AML-193 (cell line): ENCODE measurements around the gene ZNF333.
"Not testable (repeated sequence)": the region's sequence is repeated elsewhere in the genome, so short reads cannot be mapped to it uniquely, and the experiment has no call there.

Experiments
- DNase-seq, 2 experiments: peaks; one replicate each; lab custom pipeline; 2025; lab: John Stamatoyannopoulos, UW

ZNF333 gene

DNA sequence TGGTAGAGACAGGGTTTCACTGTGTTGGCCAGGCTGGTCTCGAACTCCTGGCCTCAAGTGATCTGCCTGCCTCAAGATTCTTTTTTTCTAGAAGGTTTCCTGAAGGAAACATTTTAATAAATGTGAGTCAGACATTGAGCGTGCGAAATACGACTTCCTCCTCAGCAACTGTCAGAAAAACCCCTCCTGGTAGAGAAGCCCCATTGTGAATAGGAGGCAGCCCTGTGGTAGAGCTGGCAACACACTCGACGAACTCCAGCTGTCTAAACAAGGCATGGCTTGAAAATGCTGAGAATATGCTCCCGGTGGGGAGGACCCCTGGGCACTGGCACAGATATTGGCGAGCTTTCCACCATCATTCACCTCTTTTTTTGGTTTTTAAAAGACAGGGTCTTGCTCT lies 9.8 kb downstream of the ZNF333 start:
- no peak for DNase-seq

DNA sequence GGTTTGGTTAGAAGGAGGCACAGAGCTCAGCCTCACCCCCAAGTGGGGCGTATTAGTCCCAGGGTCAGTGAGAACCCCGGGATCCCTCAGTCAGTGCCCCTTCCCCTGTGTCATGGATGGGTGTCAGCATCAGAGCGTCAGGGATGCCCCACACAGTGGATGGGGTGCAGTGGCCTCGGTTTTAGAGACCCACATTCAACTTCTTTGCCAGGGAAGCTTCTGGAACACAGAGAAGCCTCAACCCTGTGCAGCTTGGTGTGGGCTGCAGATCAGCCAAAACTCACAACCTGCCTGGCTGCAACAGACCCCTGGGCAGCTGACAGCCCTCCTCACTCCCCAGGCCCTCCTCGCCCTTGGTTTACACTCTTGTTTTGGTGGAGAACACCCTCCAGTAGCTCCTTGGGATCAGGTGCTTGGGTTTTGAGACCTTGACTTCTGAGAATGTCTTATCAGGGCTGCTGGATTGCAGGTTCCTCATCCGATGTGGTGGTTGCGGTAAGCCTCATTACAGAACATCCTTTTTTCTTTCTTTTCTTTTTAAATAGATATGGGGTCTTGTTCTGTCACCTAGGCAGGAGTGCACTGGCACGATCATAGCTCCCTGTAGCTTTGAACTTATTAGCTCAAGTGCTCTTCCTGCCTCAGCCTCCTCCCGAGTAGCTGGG lies 11.0 kb downstream of the ZNF333 start:
- no peak for DNase-seq

DNA sequence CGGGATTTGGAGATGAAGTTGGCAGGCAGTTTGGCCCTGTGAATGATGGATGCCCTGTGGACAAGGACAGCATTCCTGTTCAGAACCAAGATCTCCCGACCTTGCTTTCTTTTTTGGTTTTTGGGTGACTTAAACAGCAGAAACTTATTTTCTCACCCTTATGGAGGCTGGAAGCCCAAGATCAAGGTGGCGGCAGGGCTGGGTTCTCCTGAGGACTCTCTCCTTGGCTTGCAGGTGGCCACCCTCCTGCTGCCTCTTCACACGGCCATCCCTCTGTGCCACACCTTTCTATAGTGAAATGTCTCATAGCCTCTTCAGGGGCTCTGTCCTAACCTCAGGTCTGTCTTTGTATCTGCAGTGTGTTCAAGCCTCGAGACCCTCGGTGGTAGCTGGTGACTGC lies 14.0 kb downstream of the ZNF333 start:
- DNase-seq: no peak

DNA sequence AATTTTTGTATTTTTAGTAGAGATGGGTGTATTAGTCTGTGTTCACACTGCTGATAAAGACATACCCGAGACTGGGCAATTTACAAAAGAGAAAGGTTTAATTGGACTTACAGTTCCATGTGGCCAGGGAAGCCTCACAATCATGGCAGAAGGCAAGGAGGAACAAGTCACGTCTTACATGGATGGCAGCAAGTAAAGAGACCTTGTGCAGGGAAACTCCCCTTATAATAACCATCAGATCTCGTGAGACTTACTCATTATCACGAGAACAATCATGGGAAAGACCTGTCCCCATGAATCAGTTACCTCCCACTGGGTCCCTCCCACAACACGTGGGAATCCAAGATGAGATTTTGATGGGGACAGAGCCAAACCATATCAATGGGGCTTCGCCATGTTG lies 14.6 kb downstream of the ZNF333 start:
- DNase-seq: no peak

DNA sequence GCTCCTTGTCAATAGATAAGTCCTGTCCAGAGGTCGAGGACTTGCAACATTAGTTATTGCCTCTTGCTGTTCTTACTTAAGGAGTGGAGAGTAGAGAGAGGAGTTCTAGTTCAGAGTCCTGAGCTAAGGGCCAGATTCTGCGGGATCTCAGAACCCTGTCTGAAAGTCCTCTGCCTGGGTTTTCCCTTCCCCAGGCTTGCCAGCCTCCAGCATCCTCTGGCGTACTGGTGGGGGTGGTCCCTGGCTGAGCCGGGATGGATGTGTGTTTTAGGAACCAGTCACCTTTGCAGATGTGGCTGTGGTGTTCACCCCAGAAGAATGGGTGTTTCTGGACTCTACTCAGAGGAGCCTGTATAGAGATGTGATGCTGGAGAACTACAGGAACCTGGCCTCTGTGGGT lies 26.0 kb downstream of the ZNF333 start:
- DNase-seq: no peak

DNA sequence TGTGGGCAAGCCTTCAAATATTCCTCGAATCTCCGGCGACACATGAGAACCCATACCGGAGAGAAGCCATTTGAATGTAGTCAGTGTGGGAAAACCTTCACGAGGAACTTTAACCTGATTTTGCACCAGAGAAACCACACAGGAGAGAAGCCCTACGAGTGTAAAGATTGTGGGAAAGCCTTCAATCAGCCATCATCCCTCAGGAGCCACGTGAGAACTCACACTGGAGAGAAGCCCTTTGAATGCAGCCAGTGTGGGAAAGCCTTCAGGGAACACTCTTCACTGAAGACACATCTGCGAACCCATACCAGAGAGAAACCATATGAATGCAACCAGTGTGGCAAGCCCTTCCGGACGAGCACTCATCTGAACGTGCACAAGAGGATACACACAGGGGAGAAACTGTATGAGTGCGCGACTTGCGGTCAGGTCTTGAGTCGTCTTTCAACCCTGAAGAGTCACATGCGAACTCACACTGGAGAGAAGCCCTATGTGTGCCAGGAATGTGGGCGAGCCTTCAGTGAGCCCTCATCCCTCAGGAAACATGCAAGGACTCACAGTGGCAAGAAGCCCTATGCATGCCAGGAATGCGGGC lies 28.8 kb downstream of the ZNF333 start:
- DNase-seq: no peak

DNA sequence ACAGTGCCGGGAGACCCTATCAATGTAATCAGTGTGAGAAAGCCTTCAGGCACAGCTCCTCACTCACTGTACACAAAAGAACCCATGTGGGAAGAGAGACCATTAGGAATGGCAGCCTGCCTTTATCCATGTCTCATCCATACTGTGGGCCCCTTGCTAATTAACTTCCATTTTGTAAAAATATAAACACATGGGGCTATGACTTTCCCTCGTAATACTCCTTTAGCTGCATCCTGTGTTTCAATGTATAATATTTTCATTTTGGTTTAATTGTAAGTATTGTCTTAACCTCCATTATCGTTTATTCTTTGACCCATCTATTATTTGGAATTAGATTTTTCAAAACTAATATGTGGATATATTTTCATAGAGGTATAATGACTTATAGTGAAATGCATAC lies 29.3 kb downstream of the ZNF333 start:
- DNase-seq: no peak

DNA sequence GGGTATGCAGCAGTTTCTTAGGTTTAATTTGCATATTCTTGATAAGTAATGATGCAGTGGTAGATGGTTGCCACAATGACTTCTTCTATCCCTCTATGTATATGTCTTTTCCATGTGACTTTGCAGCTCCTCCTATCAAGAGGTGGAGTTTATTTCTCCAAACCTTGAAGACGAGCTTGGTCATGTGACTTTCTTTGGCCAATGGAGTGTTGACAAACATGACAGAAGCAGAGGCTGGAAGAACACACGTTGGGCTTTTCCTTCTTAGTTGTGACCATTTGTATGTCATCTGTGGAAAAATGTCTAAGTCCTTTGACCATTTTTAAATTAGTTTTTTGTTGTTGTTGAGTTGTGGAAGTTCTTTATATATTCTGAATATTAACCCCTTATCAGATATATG lies 32.3 kb downstream of the ZNF333 start:
- DNase-seq: no peak

DNA sequence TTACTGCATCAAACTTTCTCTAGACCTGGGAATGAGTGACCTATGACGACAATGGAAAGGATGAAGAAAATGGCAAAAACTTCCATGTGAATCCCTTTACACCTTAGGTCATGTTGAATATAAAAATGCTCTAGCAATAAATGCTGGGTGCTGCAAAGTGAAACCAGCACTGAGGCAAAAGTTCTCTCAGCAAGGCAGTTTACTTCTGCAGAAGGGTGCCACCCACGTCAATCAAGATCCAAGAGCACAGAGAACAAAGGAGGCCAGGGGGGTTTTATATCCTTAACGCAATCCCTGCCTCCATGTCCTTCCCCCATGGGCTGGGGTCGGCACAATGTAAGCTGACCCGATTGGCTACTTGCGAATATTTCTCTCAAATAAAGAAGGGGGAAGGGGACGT lies 38.7 kb downstream of the ZNF333 start:
- DNase-seq: no peak

DNA sequence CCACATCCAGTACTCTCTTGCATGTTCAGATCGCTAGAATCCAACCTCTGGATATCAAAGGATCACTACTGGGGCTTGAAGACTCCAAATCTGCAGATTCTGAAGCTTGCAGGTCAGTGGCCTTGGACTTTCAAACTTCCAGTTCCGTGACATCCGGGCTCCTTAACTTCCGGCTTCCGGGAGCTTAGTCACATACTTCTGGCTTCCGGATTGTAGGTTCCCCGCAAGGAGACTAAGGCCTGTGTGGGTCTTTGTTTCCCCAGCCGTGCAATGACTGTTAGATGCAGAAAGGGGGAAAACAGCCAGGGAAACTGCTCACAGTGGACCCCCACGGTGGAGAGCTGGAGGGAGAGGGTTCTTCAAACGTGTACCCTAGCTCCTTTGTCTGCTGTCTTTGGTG lies 41.4 kb downstream of the ZNF333 start:
- no peak for DNase-seq

DNA sequence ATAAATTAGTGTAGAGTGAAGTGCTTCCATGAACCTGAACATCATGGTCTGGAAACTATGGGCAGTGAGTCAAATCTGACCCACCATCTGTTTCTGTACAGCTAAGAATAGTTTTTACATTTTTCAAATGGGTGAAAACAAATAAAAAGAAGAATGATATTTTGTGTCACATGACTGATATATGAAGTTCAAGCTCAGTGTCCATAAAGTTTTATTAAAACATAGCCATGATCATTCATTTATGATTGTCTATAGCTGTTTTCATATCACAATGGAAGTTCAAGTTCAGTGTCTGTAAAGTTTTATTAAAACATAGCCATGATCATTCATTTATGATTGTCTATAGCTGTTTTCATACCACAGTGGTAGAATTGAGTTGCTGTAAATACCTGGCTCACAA lies 42.7 kb downstream of the ZNF333 start:
- no peak for DNase-seq

DNA sequence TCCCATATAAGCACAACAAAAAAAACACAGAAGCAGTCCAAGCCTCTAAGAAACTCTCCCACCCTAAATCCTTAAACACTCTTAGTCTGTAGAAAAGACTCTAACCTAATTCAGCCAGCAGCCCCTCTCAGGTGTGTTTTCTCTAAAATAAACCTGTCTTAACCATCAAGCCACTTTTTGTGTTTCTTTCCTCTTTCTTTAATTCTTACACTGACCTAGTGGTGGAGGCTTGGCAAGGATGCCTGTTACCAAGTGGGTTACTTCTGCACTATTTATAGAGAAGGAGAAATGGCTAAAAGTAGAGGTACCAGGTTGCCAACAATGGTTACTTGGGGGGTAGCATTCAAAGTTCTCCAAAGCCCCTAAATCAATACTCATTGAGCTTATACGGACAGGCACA lies 43.7 kb downstream of the ZNF333 start:
- DNase-seq: no peak

DNA sequence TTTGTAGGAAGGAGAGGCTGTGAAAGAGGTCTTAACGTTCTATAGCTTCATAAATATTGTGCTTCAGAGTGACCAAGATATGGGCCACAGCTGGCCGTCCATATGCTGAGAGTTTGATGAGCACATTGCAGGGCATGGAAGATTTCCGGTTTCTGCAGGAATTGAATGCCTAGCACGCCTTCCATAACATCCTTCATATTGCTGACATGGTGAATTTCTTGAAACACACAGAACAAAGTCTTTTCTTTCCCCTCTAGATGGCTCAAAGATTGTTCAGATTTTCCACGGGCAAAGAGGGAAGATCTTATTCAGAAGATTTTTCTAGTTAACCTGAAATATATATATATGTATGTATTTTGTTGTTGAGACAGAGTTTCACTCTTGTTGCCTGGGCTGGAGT lies 46.1 kb downstream of the ZNF333 start:
- no peak for DNase-seq

DNA sequence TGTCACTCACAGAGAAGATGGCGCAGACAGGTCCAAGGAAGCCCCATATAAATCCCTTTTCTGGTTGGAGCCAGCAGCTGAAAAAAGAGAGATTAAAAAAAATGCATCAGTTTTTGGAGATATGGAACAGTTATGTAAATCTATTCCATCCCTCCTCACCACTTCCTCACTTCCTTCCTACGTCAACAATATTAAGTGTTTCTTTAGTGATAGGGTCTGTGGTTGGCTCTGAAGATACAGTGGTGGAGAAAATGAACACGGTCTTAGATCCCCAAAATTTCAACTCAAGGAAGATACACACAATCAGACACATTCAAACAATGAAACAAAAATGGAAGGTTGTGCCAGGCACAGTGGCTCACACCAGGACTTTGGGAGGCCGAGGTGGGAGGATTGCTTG lies 57.0 kb downstream of the ZNF333 start:
- DNase-seq: no peak

DNA sequence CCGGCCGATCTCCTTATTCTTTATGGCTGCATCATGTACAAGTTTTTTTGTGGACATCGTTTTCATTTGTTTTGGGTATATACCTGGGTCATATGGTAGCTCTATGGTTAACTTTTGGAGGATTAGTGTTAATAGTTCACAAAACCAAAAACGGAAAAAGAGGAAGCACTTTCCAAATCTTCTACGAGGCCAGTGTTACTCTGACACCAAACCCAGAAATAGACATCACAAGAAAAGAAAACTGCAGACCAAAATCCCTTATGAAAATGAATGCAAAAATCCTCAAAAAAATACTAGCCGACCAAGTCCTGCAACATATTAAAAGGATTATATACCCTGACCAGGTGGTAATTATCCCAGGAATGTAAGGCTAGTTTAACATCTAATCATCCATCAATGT lies 58.8 kb downstream of the ZNF333 start:
- DNase-seq: no peak

DNA sequence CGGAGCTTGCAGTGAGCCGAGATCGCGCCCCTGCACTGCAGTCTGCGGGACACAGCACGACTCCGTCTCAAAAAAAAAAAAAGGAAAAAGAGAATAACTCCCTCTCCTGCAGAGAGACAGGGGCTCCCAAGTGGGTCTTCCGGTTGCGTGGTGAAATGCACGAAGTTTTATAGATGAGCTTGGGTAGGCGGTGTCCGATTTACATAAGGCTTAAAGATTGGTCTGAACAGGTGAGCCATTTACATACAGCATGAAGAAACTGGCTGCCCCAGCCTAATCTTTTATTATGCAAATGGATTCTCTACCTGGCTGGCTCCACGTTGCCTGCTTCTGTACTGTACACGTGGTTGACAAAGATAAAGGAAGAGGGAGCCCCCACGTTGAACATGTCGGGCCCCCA lies 69.0 kb downstream of the ZNF333 start:
- no peak for DNase-seq

DNA sequence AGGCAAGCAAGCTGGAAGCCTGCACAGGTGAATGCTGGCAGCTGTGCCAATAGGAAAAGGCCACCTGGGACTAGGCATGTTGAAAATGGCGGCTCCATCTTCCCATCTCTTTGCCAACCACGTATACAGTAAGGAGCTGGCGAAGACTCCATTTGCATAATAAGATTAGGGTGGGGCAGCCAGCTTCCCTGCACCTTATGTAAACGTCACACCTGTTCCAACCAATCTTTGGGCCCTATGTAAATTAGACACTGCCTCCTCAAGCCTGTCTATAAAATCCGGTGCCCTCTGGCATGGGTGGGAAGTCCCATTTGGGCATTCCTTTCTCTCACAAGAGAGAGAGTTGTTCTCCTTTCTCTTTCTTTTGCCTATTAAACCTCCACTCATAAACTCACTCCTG lies 71.8 kb downstream of the ZNF333 start:
- no peak for DNase-seq

DNA sequence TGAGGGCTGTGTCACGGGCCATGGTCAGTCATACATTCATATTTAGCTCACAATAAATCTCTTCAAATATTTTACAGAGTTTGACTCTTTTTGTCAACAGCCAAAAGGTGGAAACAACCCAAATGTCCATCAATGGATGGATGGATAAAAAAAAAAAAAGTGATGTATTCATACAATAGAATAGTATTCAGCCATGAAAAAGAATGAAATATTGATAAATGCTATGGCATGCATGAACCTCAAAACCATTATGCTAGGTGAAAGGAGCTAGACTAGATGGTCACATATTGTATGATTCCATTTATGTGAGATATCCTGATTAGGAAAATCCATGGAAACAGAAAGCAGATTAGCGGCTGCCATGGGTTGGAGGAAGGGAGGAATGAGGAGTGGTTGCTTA lies 72.3 kb downstream of the ZNF333 start:
- no peak for DNase-seq

DNA sequence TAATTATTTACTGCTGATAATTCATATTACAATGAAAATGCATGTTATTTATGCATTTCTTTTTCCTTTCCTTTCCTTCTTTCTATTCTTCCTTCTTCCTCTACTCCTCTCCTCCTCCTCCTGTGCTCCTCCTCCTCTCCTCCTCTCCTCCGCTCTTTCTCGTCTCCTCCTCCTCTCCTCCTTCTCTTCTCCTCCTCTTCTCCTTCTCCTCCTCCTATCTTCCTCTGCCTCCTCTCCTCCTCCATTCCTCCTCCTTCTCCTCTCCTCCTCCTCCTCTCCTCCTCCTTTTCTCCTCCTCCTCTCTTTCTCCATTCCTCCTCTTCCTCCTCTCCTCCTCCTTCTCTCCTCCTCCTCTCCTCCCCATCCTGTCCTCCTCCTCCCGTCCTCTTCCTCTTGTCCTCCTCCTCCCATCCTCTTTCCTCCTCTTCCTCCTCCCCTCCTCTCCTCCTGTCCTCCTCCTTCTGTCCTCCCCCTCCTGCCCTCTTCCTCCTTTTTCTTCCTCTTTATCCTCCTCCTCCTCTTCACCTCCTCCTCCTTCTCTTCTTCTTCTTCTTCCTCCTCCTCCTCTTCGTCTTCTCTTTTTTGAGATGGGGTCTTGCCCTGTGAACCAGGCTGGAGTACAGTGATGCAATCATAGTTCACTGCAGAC lies 73.8 kb downstream of the ZNF333 start:
- DNase-seq: no peak

DNA sequence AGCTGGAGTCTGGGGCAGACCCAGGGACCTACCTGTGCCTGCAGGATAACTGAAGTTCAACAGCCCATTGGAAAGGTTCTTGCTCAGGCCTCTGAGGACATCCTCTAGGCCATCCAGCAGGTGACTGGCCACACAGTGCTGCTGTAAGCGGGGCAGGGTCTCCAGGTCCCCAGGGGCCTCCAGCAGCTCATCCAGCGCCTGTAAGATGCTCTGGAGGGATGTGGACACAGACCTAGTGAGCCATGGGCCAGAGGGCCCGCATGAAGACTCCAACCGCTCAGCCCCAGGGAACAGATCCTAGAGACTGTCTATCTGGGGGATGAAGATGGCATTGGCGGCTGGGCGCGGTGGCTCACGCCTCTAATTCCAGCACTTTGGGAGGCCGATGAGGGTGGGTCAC lies 74.6 kb downstream of the ZNF333 start:
- no peak for DNase-seq

DNA sequence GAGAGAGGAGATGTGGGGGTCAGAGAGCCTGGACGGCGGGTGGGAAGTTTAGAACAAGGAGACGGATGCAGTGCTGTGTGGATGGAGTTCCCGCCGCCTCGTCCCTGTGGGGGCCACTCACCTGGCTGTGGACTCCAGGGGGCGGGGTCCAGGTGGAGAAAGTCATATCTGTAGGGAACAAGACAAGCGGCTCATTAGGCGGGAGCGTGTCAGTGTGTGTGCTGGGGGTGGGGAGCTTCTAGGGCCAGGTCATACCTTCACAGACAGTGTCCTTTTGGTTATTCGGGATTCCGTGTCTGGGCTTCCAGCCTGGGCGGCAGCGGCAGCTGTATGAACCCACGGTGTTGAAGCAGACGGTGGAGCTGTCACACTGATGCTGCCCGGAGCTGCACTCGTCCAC lies 75.6 kb downstream of the ZNF333 start:
- DNase-seq: not testable (repeated sequence)

DNA sequence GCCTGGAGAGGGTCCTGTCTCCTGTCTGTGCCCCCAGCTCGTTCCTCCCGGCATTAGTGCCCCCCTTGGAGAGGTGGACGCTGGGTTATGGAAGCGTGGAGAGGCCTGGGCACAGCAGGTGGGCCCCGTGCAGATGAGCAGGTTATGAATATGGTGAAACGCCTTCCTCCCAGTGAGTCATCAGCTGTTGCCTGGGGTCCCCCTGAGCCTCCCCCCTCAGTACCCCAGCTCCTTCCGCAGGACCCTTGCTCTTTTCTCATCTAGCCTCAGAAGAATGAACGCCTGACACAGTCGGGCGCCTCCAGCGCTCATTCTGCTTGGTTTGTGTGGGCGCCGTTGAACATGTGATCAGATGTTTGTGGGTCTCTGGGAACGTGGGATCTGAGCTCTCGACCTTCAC lies 76.0 kb downstream of the ZNF333 start:
- DNase-seq: not testable (repeated sequence)

DNA sequence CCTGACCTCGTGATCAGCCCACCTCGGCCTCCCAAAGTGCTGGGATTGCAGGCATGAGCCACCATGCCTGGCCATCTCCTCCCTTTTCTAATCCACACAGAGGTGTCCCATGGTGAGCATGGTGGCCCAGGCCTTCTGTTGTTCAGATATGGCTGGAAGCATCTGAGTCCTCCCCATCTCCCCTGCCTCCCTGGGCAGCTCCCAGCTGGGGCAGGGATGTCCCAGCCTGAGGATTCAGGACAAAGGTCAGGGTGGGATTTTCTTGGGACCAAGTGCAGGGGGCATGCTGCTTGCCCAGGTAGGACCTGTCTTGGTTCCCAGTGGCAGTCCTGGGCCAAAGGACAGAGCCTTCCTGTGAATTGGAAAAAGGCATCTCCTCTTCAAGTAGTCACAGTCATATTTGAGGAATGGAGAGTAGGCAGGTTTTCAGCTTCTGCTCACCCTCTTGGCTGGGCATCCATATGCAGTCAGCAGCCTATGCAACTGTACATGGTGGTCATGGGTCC lies 77.7 kb downstream of the ZNF333 start:
- DNase-seq: no peak

DNA sequence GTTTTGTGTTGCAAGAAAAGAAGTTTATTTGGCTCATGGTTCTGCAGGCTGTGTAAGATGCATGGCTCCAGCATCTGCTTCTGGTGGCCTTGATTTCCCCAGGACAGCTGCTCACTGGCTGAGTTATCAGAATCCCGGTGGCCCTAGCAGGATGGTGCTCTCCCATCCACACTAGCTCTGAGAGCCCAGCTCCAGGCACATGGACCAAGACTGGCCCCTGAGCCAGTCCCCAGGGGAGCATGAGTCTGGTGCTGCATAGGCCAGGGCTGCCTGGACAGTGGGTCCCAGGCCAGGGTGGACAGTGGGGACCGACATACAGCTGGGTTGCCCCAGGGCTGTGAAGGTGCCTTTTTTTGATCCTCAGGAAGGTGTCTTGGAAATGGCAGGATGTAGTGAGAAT lies 78.2 kb downstream of the ZNF333 start:
- no peak for DNase-seq
